ENCODE results near the gene TMEM167B.

Gene TMEM167B

GRCh38 chr1:109104364-109105151 lies 14.0 kb downstream of the TMEM167B start:
- TF ChIP-seq MYC (IDR thresholded peaks at IDR 0.05; ENCODE audit: low read depth, low read length) = no peak
- TF ChIP-seq POLR2A (IDR thresholded peaks at IDR 0.05; ENCODE audit: extremely low read depth, insufficient read length) = no peak
- TF ChIP-seq, protein P1, sequence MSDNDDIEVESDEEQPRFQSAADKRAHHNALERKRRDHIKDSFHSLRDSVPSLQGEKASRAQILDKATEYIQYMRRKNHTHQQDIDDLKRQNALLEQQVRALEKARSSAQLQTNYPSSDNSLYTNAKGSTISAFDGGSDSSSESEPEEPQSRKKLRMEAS (IDR thresholded peaks at IDR 0.05; ENCODE audit: low read depth, low read length) = no peak
- TF ChIP-seq, protein P2, sequence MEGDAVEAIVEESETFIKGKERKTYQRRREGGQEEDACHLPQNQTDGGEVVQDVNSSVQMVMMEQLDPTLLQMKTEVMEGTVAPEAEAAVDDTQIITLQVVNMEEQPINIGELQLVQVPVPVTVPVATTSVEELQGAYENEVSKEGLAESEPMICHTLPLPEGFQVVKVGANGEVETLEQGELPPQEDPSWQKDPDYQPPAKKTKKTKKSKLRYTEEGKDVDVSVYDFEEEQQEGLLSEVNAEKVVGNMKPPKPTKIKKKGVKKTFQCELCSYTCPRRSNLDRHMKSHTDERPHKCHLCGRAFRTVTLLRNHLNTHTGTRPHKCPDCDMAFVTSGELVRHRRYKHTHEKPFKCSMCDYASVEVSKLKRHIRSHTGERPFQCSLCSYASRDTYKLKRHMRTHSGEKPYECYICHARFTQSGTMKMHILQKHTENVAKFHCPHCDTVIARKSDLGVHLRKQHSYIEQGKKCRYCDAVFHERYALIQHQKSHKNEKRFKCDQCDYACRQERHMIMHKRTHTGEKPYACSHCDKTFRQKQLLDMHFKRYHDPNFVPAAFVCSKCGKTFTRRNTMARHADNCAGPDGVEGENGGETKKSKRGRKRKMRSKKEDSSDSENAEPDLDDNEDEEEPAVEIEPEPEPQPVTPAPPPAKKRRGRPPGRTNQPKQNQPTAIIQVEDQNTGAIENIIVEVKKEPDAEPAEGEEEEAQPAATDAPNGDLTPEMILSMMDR (IDR thresholded peaks at IDR 0.05; ENCODE audit: low read depth, low read length) = no peak
- H3K4me3 ChIP-seq (ENCODE audit: low read depth, low read length) = no peak overlapping the region
- DNase-seq (ENCODE audit: low read depth) = peak; percentile 59

DNA sequence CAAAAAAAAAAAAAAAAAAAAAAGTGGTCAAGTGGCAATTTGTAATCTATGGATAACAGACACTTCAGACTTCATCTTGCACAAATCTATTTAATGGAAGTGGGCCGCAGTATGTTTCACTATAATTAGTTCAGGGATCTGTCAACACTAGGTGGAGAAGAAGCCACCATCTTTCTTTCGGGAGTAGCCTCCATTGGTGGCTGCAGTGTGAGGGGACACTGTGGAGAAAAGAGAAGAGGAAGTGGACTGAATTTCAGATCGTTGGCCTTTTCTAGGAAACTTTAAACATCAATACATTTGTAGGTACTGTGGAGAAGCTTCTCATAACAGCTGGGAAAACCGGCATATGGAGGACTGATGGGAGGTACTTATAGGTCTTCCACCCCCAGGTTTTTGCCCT lies 15.3 kb downstream of the TMEM167B start:
- no peak for TF ChIP-seq MYC (IDR thresholded peaks at IDR 0.05; ENCODE audit: low read depth, low read length)
- TF ChIP-seq, protein P1 (IDR thresholded peaks at IDR 0.05; ENCODE audit: low read depth, low read length) = no peak
- no peak for TF ChIP-seq POLR2A (IDR thresholded peaks at IDR 0.05; ENCODE audit: extremely low read depth, insufficient read length)
- TF ChIP-seq, protein P2 (IDR thresholded peaks at IDR 0.05; ENCODE audit: low read depth, low read length) = no peak
- no peak overlapping the region for H3K4me3 ChIP-seq (ENCODE audit: low read depth, low read length)
- peak; percentile 35 for DNase-seq (ENCODE audit: low read depth)

- no peak overlapping the region for H3K4me3 ChIP-seq (ENCODE audit: low read depth, low read length)
- TF ChIP-seq, protein P2 (IDR thresholded peaks at IDR 0.05; ENCODE audit: low read depth, low read length) = no peak
- TF ChIP-seq MYC (IDR thresholded peaks at IDR 0.05; ENCODE audit: low read depth, low read length) = no peak
- no peak for TF ChIP-seq POLR2A (IDR thresholded peaks at IDR 0.05; ENCODE audit: extremely low read depth, insufficient read length)
- TF ChIP-seq, protein P1 (IDR thresholded peaks at IDR 0.05; ENCODE audit: low read depth, low read length) = no peak
- DNase-seq (ENCODE audit: low read depth) = no peak
Observed at GRCh38 chr1:109107785-109108184, 17.2 kb downstream of the TMEM167B start.

- no peak overlapping the region for H3K4me3 ChIP-seq (ENCODE audit: low read depth, low read length)
- DNase-seq (ENCODE audit: low read depth) = no peak
- no peak for TF ChIP-seq MYC (IDR thresholded peaks at IDR 0.05; ENCODE audit: low read depth, low read length)
- TF ChIP-seq, protein P2 (IDR thresholded peaks at IDR 0.05; ENCODE audit: low read depth, low read length) = no peak
- TF ChIP-seq, protein P1 (IDR thresholded peaks at IDR 0.05; ENCODE audit: low read depth, low read length) = no peak
- no peak for TF ChIP-seq POLR2A (IDR thresholded peaks at IDR 0.05; ENCODE audit: extremely low read depth, insufficient read length)
Observed at GRCh38 chr1:109109906-109110305, 19.3 kb downstream of the TMEM167B start.

DNA sequence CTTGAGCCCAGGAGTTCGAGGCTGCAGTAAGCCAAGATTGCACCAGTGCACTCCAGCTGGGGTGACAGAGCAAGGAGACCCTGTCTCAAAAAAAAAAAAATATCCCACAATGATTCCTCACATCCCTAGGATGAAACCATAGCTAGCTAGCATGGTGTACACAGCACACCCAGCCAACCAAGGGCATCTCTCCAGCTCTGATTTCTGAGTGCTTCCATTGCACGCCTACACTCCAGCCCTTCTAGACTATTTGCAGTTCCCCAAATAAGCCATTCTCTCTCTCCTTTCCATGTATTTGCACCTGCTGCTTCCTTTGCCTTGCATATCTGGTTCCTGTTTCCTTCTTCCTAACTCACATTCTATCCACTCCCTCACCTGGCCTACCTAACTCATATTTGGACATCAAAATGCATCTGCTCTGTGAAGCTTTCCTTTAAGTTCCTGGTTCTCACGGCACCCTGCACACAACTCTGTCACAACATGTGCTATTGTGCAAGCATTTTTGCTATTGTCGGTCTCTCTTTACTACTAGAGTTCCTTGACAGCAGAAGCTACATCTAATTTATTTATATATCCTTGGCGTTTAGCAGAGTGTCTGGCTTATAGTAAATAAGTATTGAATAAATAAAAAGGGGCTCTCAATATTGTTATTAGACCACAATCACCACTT lies 21.0 kb downstream of the TMEM167B start:
- TF ChIP-seq, protein P1 (IDR thresholded peaks at IDR 0.05; ENCODE audit: low read depth, low read length) = peak; percentile 63; the same call in 1 of the 2 replicates
- TF ChIP-seq, protein P2 (IDR thresholded peaks at IDR 0.05; ENCODE audit: low read depth, low read length) = no peak
- H3K4me3 ChIP-seq (ENCODE audit: low read depth, low read length) = no peak overlapping the region
- DNase-seq (ENCODE audit: low read depth) = peak; percentile 62
